ENCODE measurements around the gene PYGO1. TPM values are rescaled to one million over a fixed set of nuclear protein-coding genes. Genes with fewer than 3 reads are reported as not detected.

Gene PYGO1
- total RNA-seq, 1 experiment from 2014 or later, result 9.9 TPM

- Histone ChIP-seq H3K4me1 (replicated peaks) (peaks cover 5% of the 10 kb centered on the region; the same call in 1 of the 2 replicates), H3K9me3 (replicated peaks) (no peaks in the 10 kb centered on the region), H3K27ac (no peak overlapping the region), H3K36me3 (peaks cover 8% of the 10 kb centered on the region; the same call in 1 of the 2 replicates), H3K27me3 (replicated peaks) (no peaks in the 10 kb centered on the region), H3K4me3 (no peak overlapping the region)
- no peak for DNase-seq (ENCODE audit: low read depth in 1 of 2, low spot score in 2 of 2)
Observed at GRCh38 chr15:55549305-55549704, 38.8 kb downstream of the PYGO1 start.

DNA sequence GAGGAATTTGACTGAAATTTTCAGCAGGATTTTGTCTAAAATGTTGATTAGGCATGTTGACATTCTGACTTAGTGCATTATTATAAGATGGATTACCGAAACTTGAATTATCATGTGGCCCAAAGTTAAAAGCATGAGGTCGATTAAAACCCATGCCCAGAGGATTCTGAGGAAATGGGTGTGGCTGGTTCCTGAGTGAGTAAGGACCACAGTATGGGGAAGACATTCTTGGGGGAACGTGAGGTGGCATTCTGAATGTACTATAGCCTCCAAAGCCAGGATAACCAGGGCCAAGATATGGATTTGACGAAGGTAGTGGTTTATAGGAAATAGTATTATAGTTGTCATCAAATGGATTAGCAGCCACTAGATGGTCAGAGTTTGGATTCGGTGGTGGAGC is 41.4 kb downstream of the PYGO1 start:
- H3K27ac ChIP-seq, result no peak overlapping the region
- peaks cover 5% of the 10 kb centered on the region; the same call in 1 of the 2 replicates for H3K4me1 ChIP-seq (replicated peaks)
- H3K27me3 ChIP-seq (replicated peaks), result no peaks in the 10 kb centered on the region
- no peaks in the 10 kb centered on the region for H3K9me3 ChIP-seq (replicated peaks)
- H3K4me3 ChIP-seq, result no peak overlapping the region
- peaks cover 8% of the 10 kb centered on the region; the same call in 1 of the 2 replicates for H3K36me3 ChIP-seq
- DNase-seq (ENCODE audit: low read depth in 1 of 2, low spot score in 2 of 2), result no peak

DNA sequence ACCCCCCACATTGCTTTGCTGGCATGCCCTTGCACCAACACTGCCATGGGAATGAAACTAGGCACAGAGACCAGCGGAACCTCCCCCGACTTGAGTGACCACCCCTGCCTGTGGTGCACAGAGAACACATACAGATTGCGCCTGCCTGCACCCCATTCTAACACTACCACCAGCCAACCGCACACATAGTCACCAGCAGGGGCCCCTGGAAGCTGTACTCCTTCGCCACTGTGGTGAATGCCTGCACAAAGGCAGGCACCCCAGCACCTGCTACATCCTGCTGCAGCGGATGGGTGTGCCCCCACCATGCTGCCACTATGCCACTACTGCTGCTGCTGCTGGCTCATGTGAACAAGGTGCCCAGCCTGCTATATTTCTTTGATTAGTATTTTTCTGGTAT is 52.7 kb downstream of the PYGO1 start:
- no peak for DNase-seq (ENCODE audit: low read depth in 1 of 2, low spot score in 2 of 2)
- no peak overlapping the region for H3K4me3 ChIP-seq
- H3K9me3 ChIP-seq (replicated peaks), result no peaks in the 10 kb centered on the region
- no peaks in the 10 kb centered on the region for H3K36me3 ChIP-seq
- no peak overlapping the region for H3K27ac ChIP-seq
- no peaks in the 10 kb centered on the region for H3K4me1 ChIP-seq (replicated peaks)
- H3K27me3 ChIP-seq (replicated peaks), result no peaks in the 10 kb centered on the region

DNA sequence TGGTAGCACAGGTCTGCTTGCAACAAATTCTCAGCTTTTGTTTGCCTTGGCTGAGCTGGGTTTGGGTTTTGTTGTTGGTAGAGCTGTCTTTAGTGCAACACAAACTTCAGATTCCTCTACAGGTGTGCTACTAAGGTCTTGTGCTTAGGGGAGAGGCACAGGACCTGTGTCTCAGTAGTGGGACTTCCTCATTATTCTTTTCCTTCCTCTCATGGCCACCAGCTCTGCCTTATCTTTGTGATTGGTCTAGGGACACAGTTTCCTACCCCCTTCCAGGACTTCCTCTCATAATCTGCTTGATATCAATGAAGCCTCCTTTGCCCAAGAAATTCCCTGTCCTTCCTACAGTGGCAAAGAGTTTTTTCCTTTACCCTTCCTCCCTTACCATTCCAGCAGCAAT is 55.2 kb downstream of the PYGO1 start:
- no peak for DNase-seq (ENCODE audit: low read depth in 1 of 2, low spot score in 2 of 2)
- H3K27me3 ChIP-seq (replicated peaks), result no peaks in the 10 kb centered on the region
- H3K9me3 ChIP-seq (replicated peaks), result no peaks in the 10 kb centered on the region
- no peak overlapping the region for H3K27ac ChIP-seq
- H3K4me3 ChIP-seq, result no peak overlapping the region
- no peaks in the 10 kb centered on the region for H3K4me1 ChIP-seq (replicated peaks)
- H3K36me3 ChIP-seq, result no peaks in the 10 kb centered on the region

GRCh38 chr15:55530861-55531313 is 57.3 kb downstream of the PYGO1 start:
- Histone ChIP-seq H3K27ac (no peak overlapping the region), H3K4me1 (replicated peaks) (peaks cover 4% of the 10 kb centered on the region; the same call in 1 of the 2 replicates), H3K9me3 (replicated peaks) (no peaks in the 10 kb centered on the region), H3K36me3 (no peaks in the 10 kb centered on the region), H3K27me3 (replicated peaks) (no peaks in the 10 kb centered on the region), H3K4me3 (no peak overlapping the region)
- no peak for DNase-seq (ENCODE audit: low read depth in 1 of 2, low spot score in 2 of 2)

DNA sequence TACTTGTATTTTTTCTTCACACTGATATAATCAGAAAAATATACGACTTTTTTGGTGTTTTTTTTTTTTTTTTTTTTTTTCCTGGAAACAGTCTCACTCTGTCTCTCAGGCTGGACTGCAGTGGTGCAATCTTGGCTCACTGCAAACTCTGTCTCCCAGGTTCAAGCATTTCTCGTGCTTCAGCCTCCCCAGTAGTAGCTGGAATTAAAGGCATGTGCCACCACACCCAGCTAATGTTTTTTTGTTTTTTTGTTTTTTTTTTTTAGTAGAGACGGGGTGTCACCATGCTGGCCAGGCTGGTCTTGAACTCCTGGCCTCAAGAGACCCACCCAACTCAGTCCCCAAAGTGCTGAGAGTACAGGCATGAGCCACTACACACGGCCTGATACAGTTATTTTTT is 59.3 kb downstream of the PYGO1 start:
- no peak for DNase-seq (ENCODE audit: low read depth in 1 of 2, low spot score in 2 of 2)
- H3K4me3 ChIP-seq, result no peak overlapping the region
- no peaks in the 10 kb centered on the region for H3K36me3 ChIP-seq
- no peaks in the 10 kb centered on the region for H3K9me3 ChIP-seq (replicated peaks)
- H3K4me1 ChIP-seq (replicated peaks), result peaks cover 4% of the 10 kb centered on the region; the same call in 1 of the 2 replicates
- no peaks in the 10 kb centered on the region for H3K27me3 ChIP-seq (replicated peaks)
- H3K27ac ChIP-seq, result no peak overlapping the region

DNA sequence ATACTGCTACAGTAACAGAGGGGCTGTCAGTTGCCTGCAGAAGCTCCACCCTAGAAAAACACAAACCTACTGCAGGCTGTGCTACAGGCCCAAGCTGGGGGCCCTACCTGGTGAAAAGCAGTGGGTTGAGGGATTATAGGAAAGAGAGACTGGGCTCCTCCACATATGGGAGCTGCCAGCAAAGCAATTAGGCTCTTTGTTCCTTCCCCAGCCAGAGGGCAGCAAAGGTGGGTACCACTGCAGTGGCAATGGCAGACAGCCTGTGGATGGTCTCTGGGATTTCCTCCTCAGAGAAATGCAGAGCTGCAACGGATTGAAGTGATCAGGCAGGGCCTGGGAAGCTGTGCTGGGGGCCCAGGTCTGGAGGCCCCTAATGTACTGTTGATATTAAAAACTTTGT is 61.0 kb downstream of the PYGO1 start:
- H3K27me3 ChIP-seq (replicated peaks), result no peaks in the 10 kb centered on the region
- no peaks in the 10 kb centered on the region for H3K9me3 ChIP-seq (replicated peaks)
- no peaks in the 10 kb centered on the region for H3K36me3 ChIP-seq
- no peak overlapping the region for H3K27ac ChIP-seq
- peaks cover 4% of the 10 kb centered on the region; the same call in 1 of the 2 replicates for H3K4me1 ChIP-seq (replicated peaks)
- DNase-seq (ENCODE audit: low read depth in 1 of 2, low spot score in 2 of 2), result no peak
- H3K4me3 ChIP-seq, result no peak overlapping the region

- Histone ChIP-seq H3K27ac (no peak overlapping the region), H3K4me1 (replicated peaks) (peaks cover 4% of the 10 kb centered on the region; the same call in 1 of the 2 replicates), H3K9me3 (replicated peaks) (no peaks in the 10 kb centered on the region), H3K36me3 (no peaks in the 10 kb centered on the region), H3K4me3 (no peak overlapping the region), H3K27me3 (replicated peaks) (no peaks in the 10 kb centered on the region)
- DNase-seq (ENCODE audit: low read depth in 1 of 2, low spot score in 2 of 2), result peak in 1 of 2 experiments; percentile 30
Observed at GRCh38 chr15:55526559-55527036, 61.5 kb downstream of the PYGO1 start.

GRCh38 chr15:55522742-55523450 is 65.2 kb downstream of the PYGO1 start:
- no peaks in the 10 kb centered on the region for H3K27me3 ChIP-seq (replicated peaks)
- DNase-seq (ENCODE audit: low read depth in 1 of 2, low spot score in 2 of 2), result no peak
- no peaks in the 10 kb centered on the region for H3K36me3 ChIP-seq
- H3K9me3 ChIP-seq (replicated peaks), result no peaks in the 10 kb centered on the region
- H3K4me1 ChIP-seq (replicated peaks), result peaks cover 4% of the 10 kb centered on the region; the same call in 1 of the 2 replicates
- H3K27ac ChIP-seq, result no peak overlapping the region
- H3K4me3 ChIP-seq, result no peak overlapping the region

- Histone ChIP-seq H3K27ac (no peak overlapping the region), H3K4me3 (no peak overlapping the region), H3K36me3 (no peaks in the 10 kb centered on the region), H3K27me3 (replicated peaks) (no peaks in the 10 kb centered on the region), H3K4me1 (replicated peaks) (no peaks in the 10 kb centered on the region), H3K9me3 (replicated peaks) (no peaks in the 10 kb centered on the region)
- no peak for DNase-seq (ENCODE audit: low read depth in 1 of 2, low spot score in 2 of 2)
Observed at GRCh38 chr15:55518641-55519040, 69.5 kb downstream of the PYGO1 start.

GRCh38 chr15:55518009-55518408 is 70.1 kb downstream of the PYGO1 start:
- no peak overlapping the region for H3K4me3 ChIP-seq
- H3K27ac ChIP-seq, result no peak overlapping the region
- no peaks in the 10 kb centered on the region for H3K9me3 ChIP-seq (replicated peaks)
- no peaks in the 10 kb centered on the region for H3K27me3 ChIP-seq (replicated peaks)
- no peaks in the 10 kb centered on the region for H3K4me1 ChIP-seq (replicated peaks)
- H3K36me3 ChIP-seq, result no peaks in the 10 kb centered on the region
- DNase-seq (ENCODE audit: low read depth in 1 of 2, low spot score in 2 of 2), result no peak

DNA sequence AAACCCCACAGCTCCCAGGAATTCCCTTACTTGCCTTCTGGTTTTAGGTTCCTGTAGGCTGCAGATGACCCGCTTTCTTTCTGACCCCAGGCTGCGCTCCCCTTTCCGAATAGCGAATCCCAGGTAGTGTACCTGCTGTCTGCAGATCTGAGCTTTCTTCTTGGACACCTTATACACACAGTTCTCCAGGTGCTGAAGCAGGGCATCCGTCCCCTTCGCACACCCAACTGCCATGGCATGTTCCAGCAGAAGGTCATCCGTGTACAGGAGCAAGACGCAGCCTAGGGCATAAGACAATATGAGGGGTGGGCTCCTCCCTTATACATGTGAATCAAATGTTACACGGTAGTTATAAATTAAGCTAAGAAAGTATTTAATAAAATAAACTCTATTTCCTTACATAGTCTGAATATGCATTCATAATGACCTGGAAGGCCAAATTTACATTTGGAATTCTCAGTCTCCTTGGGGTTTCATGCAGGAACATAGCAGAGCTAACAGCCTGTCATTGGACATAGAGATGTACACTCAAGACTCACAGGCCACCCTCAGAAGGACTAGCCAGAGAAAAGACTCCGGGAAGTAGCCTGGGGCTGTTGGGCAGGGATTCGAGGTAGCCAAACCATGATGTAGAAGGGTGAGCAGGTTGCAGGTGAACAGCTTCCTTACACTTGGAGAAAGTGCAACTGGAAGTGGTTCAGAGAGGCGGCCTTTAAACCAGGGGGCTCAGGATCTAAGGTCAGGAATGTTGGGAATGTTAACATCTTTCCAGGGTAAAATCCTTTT is 72.0 kb downstream of the PYGO1 start:
- no peaks in the 10 kb centered on the region for H3K27me3 ChIP-seq (replicated peaks)
- no peak overlapping the region for H3K4me3 ChIP-seq
- no peaks in the 10 kb centered on the region for H3K36me3 ChIP-seq
- H3K9me3 ChIP-seq (replicated peaks), result no peaks in the 10 kb centered on the region
- no peaks in the 10 kb centered on the region for H3K4me1 ChIP-seq (replicated peaks)
- no peak for DNase-seq (ENCODE audit: low read depth in 1 of 2, low spot score in 2 of 2)
- H3K27ac ChIP-seq, result no peak overlapping the region

- no peaks in the 10 kb centered on the region for H3K27me3 ChIP-seq (replicated peaks)
- no peak for DNase-seq (ENCODE audit: low read depth in 1 of 2, low spot score in 2 of 2)
- H3K36me3 ChIP-seq, result no peaks in the 10 kb centered on the region
- no peak overlapping the region for H3K4me3 ChIP-seq
- H3K27ac ChIP-seq, result no peak overlapping the region
- no peaks in the 10 kb centered on the region for H3K9me3 ChIP-seq (replicated peaks)
- H3K4me1 ChIP-seq (replicated peaks), result no peaks in the 10 kb centered on the region
Observed at GRCh38 chr15:55515491-55515890, 72.7 kb downstream of the PYGO1 start.

GRCh38 chr15:55514414-55514850 is 73.7 kb downstream of the PYGO1 start:
- H3K27ac ChIP-seq, result no peak overlapping the region
- no peaks in the 10 kb centered on the region for H3K27me3 ChIP-seq (replicated peaks)
- no peaks in the 10 kb centered on the region for H3K9me3 ChIP-seq (replicated peaks)
- H3K4me1 ChIP-seq (replicated peaks), result no peaks in the 10 kb centered on the region
- no peak for DNase-seq (ENCODE audit: low read depth in 1 of 2, low spot score in 2 of 2)
- H3K36me3 ChIP-seq, result no peaks in the 10 kb centered on the region
- no peak overlapping the region for H3K4me3 ChIP-seq

Data from SJSA1 (cell line).